Measurements from ENCODE around the gene ZNF609. TPM values are rescaled to one million over a fixed set of nuclear protein-coding genes. Genes with fewer than 3 reads are reported as not detected.
A peak's percentile ranks its signal among the peaks of the same experiment; 100 is the strongest.

Gene ZNF609
- total RNA-seq, 1 experiment from 2014 or later: 9.9 TPM

- Histone ChIP-seq H3K36me3 (ENCODE audit: low read depth, low read length) (peaks cover 7% of the 10 kb centered on the region; the same call in 1 of the 2 replicates), H3K9me3 (ENCODE audit: low read length) (no peaks in the 10 kb centered on the region), H3F3A (ENCODE audit: low read length, unreplicated experiment) (no peaks in the 10 kb centered on the region), H3K4me1 (ENCODE audit: insufficient read depth, low read length) (peaks cover 4% of the 10 kb centered on the region; the same call in 1 of the 2 replicates), H3K4me2 (ENCODE audit: low read length) (no peak overlapping the region), H3K79me2 (ENCODE audit: low read length) (peaks cover 21% of the 10 kb centered on the region), H4K20me1 (ENCODE audit: low read length) (no peaks in the 10 kb centered on the region), H3K27me3 (ENCODE audit: low read length) (no peaks in the 10 kb centered on the region), H3K27ac (ENCODE audit: low read length) (no peak overlapping the region), H3K9ac (ENCODE audit: low read length) (no peak overlapping the region), H2AFZ (ENCODE audit: low read length) (no peak overlapping the region), H3K9me2 (replicated peaks; ENCODE audit: low read length) (no peaks in the 10 kb centered on the region), H3K4me3 (ENCODE audit: low read length) (no peak overlapping the region)
- no peak for TF ChIP-seq CTCF (conservative IDR thresholded peaks at IDR 0.05; ENCODE audit: low read depth, low read length)
- TF ChIP-seq EZH2phosphoT487 (IDR thresholded peaks at IDR 0.05; ENCODE audit: borderline replicate concordance, low read length): no peak
- TF ChIP-seq EZH2 (IDR thresholded peaks at IDR 0.05; ENCODE audit: low read length, unreplicated experiment): no peak
- CTCF ChIA-PET: no interaction called here
- DNase-seq: no peak
- BruUV-seq (replicated peaks): no TSS peak
- POLR2A ChIA-PET (ENCODE audit: unreplicated experiment): no interaction called here
- no peak for ATAC-seq
- intact Hi-C loops (cut with micrococcal nuclease): no loop called here
Measured at GRCh38 chr15:64691896-64692565, 231.7 kb downstream of the ZNF609 start.

- H3F3A ChIP-seq (ENCODE audit: low read length, unreplicated experiment): no peaks in the 10 kb centered on the region
- 0 out of 2 replicates have a peak, but pooled peaks cover 11% of the 10 kb centered on the region for H4K20me1 ChIP-seq (ENCODE audit: low read length)
- POLR2A ChIA-PET (ENCODE audit: unreplicated experiment): no interaction called here
- H3K9me2 ChIP-seq (replicated peaks; ENCODE audit: low read length): no peaks in the 10 kb centered on the region
- H3K4me3 ChIP-seq (ENCODE audit: low read length): no peak overlapping the region
- TF ChIP-seq EZH2 (IDR thresholded peaks at IDR 0.05; ENCODE audit: low read length, unreplicated experiment): no peak
- TF ChIP-seq EZH2phosphoT487 (IDR thresholded peaks at IDR 0.05; ENCODE audit: borderline replicate concordance, low read length): no peak
- no peak for TF ChIP-seq CTCF (conservative IDR thresholded peaks at IDR 0.05; ENCODE audit: low read depth, low read length)
- peaks cover 32% of the 10 kb centered on the region for H3K79me2 ChIP-seq (ENCODE audit: low read length)
- ATAC-seq (peak; percentile 73), DNase-seq (peak; percentile 45)
- H3K27ac ChIP-seq (ENCODE audit: low read length): no peak overlapping the region
- intact Hi-C loops (cut with micrococcal nuclease): no loop called here
- H2AFZ ChIP-seq (ENCODE audit: low read length): no peak overlapping the region
- H3K36me3 ChIP-seq (ENCODE audit: low read depth, low read length): peaks cover 7% of the 10 kb centered on the region; the same call in 1 of the 2 replicates
- CTCF ChIA-PET: no interaction called here
- H3K4me1 ChIP-seq (ENCODE audit: insufficient read depth, low read length): peaks cover 10% of the 10 kb centered on the region
- H3K9me3 ChIP-seq (ENCODE audit: low read length): no peaks in the 10 kb centered on the region
- H3K4me2 ChIP-seq (ENCODE audit: low read length): no peak overlapping the region
- H3K27me3 ChIP-seq (ENCODE audit: low read length): no peaks in the 10 kb centered on the region
- H3K9ac ChIP-seq (ENCODE audit: low read length): no peak overlapping the region
- no TSS peak for BruUV-seq (replicated peaks)
Measured at GRCh38 chr15:64693134-64693533, 232.8 kb downstream of the ZNF609 start.

- no peaks in the 10 kb centered on the region for H3K9me2 ChIP-seq (replicated peaks; ENCODE audit: low read length)
- ATAC-seq (no peak), DNase-seq (no peak)
- peaks cover 20% of the 10 kb centered on the region; the same call in 1 of the 2 replicates for H4K20me1 ChIP-seq (ENCODE audit: low read length)
- CTCF ChIA-PET: no interaction called here
- POLR2A ChIA-PET (ENCODE audit: unreplicated experiment): no interaction called here
- H3K27me3 ChIP-seq (ENCODE audit: low read length): no peaks in the 10 kb centered on the region
- no peak overlapping the region for H3K9ac ChIP-seq (ENCODE audit: low read length)
- no TSS peak for BruUV-seq (replicated peaks)
- H3K4me2 ChIP-seq (ENCODE audit: low read length): no peak overlapping the region
- H3K79me2 ChIP-seq (ENCODE audit: low read length): peaks cover 49% of the 10 kb centered on the region
- H3F3A ChIP-seq (ENCODE audit: low read length, unreplicated experiment): no peaks in the 10 kb centered on the region
- H2AFZ ChIP-seq (ENCODE audit: low read length): no peak overlapping the region
- no peak overlapping the region for H3K27ac ChIP-seq (ENCODE audit: low read length)
- no peaks in the 10 kb centered on the region for H3K9me3 ChIP-seq (ENCODE audit: low read length)
- intact Hi-C loops (cut with micrococcal nuclease): no loop called here
- H3K4me3 ChIP-seq (ENCODE audit: low read length): no peak overlapping the region
- H3K4me1 ChIP-seq (ENCODE audit: insufficient read depth, low read length): peaks cover 17% of the 10 kb centered on the region
- TF ChIP-seq CTCF (conservative IDR thresholded peaks at IDR 0.05; ENCODE audit: low read depth, low read length) (no peak), EZH2 (IDR thresholded peaks at IDR 0.05; ENCODE audit: low read length, unreplicated experiment) (no peak), EZH2phosphoT487 (IDR thresholded peaks at IDR 0.05; ENCODE audit: borderline replicate concordance, low read length) (no peak)
- no peaks in the 10 kb centered on the region for H3K36me3 ChIP-seq (ENCODE audit: low read depth, low read length)
Measured at GRCh38 chr15:64694816-64695215, 234.4 kb downstream of the ZNF609 start.
